ENCODE data around the gene GNAT2.
A peak's percentile ranks its signal among the peaks of the same experiment; 100 is the strongest.

GNAT2 gene

GRCh38 chr1:109615879-109616278 lies 3.5 kb downstream of the GNAT2 start:
- no peaks in the 10 kb centered on the region for H3K9me3 ChIP-seq (ENCODE audit: control insufficient read depth, insufficient read depth, low read length)
- peaks cover 12% of the 10 kb centered on the region for H3F3A ChIP-seq (ENCODE audit: control insufficient read depth, insufficient read depth)
- peak overlapping the region; percentile 30; the same call in 1 of the 2 replicates for H3K4me3 ChIP-seq (ENCODE audit: low read length)
- no peaks in the 10 kb centered on the region for H3K36me3 ChIP-seq (ENCODE audit: control insufficient read depth, low read length)
- no peaks in the 10 kb centered on the region for H3K9me2 ChIP-seq (replicated peaks; ENCODE audit: control insufficient read depth, low read length)
- H3K27ac ChIP-seq (ENCODE audit: low read depth, low read length), result 0 out of 2 replicates have a peak overlapping the region, but pooled peaks have one; percentile 32
- TF ChIP-seq EZH2phosphoT487 (IDR thresholded peaks at IDR 0.05; ENCODE audit: borderline replicate concordance, low read length), result no peak
- no peak for TF ChIP-seq CTCF (IDR thresholded peaks at IDR 0.05; ENCODE audit: low read depth, low read length, poor library complexity, severe bottlenecking)
- H3K27me3 ChIP-seq (ENCODE audit: control insufficient read depth, low read length), result no peaks in the 10 kb centered on the region
- H3K4me1 ChIP-seq (ENCODE audit: control insufficient read depth, low read length), result peaks cover 41% of the 10 kb centered on the region
- H4K20me1 ChIP-seq (ENCODE audit: control insufficient read depth, insufficient read depth, low read depth, low read length), result no peaks in the 10 kb centered on the region
- H3K4me2 ChIP-seq (ENCODE audit: low read length), result peak overlapping the region; percentile 54
- peaks cover 16% of the 10 kb centered on the region for H3K79me2 ChIP-seq (ENCODE audit: control insufficient read depth, low read length)

GRCh38 chr1:109613361-109614147 lies 5.9 kb downstream of the GNAT2 start:
- no peak overlapping the region for H3K4me2 ChIP-seq (ENCODE audit: low read length)
- no peak overlapping the region for H3K27ac ChIP-seq (ENCODE audit: low read depth, low read length)
- no peak overlapping the region for H3K4me3 ChIP-seq (ENCODE audit: low read length)
- no peaks in the 10 kb centered on the region for H3K9me3 ChIP-seq (ENCODE audit: control insufficient read depth, insufficient read depth, low read length)
- H3K27me3 ChIP-seq (ENCODE audit: control insufficient read depth, low read length), result no peaks in the 10 kb centered on the region
- H3F3A ChIP-seq (ENCODE audit: control insufficient read depth, insufficient read depth), result peaks cover 12% of the 10 kb centered on the region
- no peaks in the 10 kb centered on the region for H4K20me1 ChIP-seq (ENCODE audit: control insufficient read depth, insufficient read depth, low read depth, low read length)
- no peaks in the 10 kb centered on the region for H3K9me2 ChIP-seq (replicated peaks; ENCODE audit: control insufficient read depth, low read length)
- no peaks in the 10 kb centered on the region for H3K36me3 ChIP-seq (ENCODE audit: control insufficient read depth, low read length)
- H3K79me2 ChIP-seq (ENCODE audit: control insufficient read depth, low read length), result no peaks in the 10 kb centered on the region
- TF ChIP-seq CTCF (IDR thresholded peaks at IDR 0.05; ENCODE audit: low read depth, low read length, poor library complexity, severe bottlenecking), result no peak
- TF ChIP-seq EZH2phosphoT487 (IDR thresholded peaks at IDR 0.05; ENCODE audit: borderline replicate concordance, low read length), result no peak
- H3K4me1 ChIP-seq (ENCODE audit: control insufficient read depth, low read length), result peaks cover 32% of the 10 kb centered on the region

- Histone ChIP-seq H4K20me1 (ENCODE audit: control insufficient read depth, insufficient read depth, low read depth, low read length) (no peaks in the 10 kb centered on the region), H3K9me3 (ENCODE audit: control insufficient read depth, insufficient read depth, low read length) (no peaks in the 10 kb centered on the region), H3K79me2 (ENCODE audit: control insufficient read depth, low read length) (no peaks in the 10 kb centered on the region), H3K4me1 (ENCODE audit: control insufficient read depth, low read length) (peaks cover 14% of the 10 kb centered on the region), H3K9me2 (replicated peaks; ENCODE audit: control insufficient read depth, low read length) (no peaks in the 10 kb centered on the region), H3F3A (ENCODE audit: control insufficient read depth, insufficient read depth) (peaks cover 6% of the 10 kb centered on the region), H3K36me3 (ENCODE audit: control insufficient read depth, low read length) (no peaks in the 10 kb centered on the region), H3K4me3 (ENCODE audit: low read length) (no peak overlapping the region), H3K4me2 (ENCODE audit: low read length) (no peak overlapping the region), H3K27ac (ENCODE audit: low read depth, low read length) (no peak overlapping the region), H3K27me3 (ENCODE audit: control insufficient read depth, low read length) (no peaks in the 10 kb centered on the region)
- TF ChIP-seq EZH2phosphoT487 (IDR thresholded peaks at IDR 0.05; ENCODE audit: borderline replicate concordance, low read length), result no peak
- TF ChIP-seq CTCF (IDR thresholded peaks at IDR 0.05; ENCODE audit: low read depth, low read length, poor library complexity, severe bottlenecking), result no peak
Measured at GRCh38 chr1:109611308-109611990, 8.0 kb downstream of the GNAT2 start.
